A673 (cell line): ENCODE measurements around the gene CBLN1. TPM values are rescaled to one million over a fixed set of nuclear protein-coding genes. Genes with fewer than 3 reads are reported as not detected.

Experiments used
- BruUV-seq: library from RNA; stranded (reverse); fragments of 400-500 nt; replicated peaks from 2 replicates; lab custom pipeline; 2021; lab: Mats Ljungman, UMichigan
- CTCF ChIA-PET: fragments of 300-600 bp; sonication (Branson Sonifier 250); formaldehyde crosslinking; loops from one replicate; lab custom pipeline; 2022; ENCODE audit warnings: antibody characterized with exemption; lab: Charles Lee
- POLR2A ChIA-PET: fragments of 300-600 bp; sonication (Branson Sonifier 250); formaldehyde crosslinking; loops from one replicate; lab custom pipeline; 2022; ENCODE audit warnings: antibody characterized with exemption; ENCODE audit not compliant: low non-redundant PET; lab: Charles Lee
- DNase-seq: peaks from one replicate; pipeline ENCODE4 v3.0.0-alpha.2; 2015; ENCODE audit warnings: low spot score
- H3K27ac ChIP-seq: fragments of 200-600 bp; sonication (generic); 2 replicates; pipeline ENCODE4 v1.5.1; 2016; ENCODE audit warnings: mixed run types, low read depth, mild to moderate bottlenecking, mixed read lengths, antibody characterized with exemption, low read length; ENCODE audit not compliant: poor library complexity, severe bottlenecking
- H3K27me3 ChIP-seq: fragments of 200-600 bp; sonication (generic); replicated peaks from 2 replicates; pipeline ENCODE4 v1.6.1; 2017; ENCODE audit warnings: mixed run types, low read depth, mild to moderate bottlenecking, mixed read lengths, antibody characterized with exemption, low read length; ENCODE audit not compliant: insufficient read depth, poor library complexity
- H3K36me3 ChIP-seq: fragments of 200-600 bp; sonication (generic); 2 replicates; pipeline ENCODE4 v1.6.1; 2016; ENCODE audit warnings: mixed run types, mild to moderate bottlenecking, mixed read lengths, antibody characterized with exemption, low read length; ENCODE audit not compliant: insufficient read depth, poor library complexity, severe bottlenecking
- H3K4me1 ChIP-seq: fragments of 200-600 bp; sonication (generic); 2 replicates; pipeline ENCODE4 v1.6.1; 2017; ENCODE audit warnings: mixed run types, mild to moderate bottlenecking, mixed read lengths, antibody characterized with exemption, low read length; ENCODE audit not compliant: insufficient read depth, poor library complexity, severe bottlenecking
- H3K4me3 ChIP-seq: fragments of 200-600 bp; sonication (generic); 2 replicates; pipeline ENCODE4 v1.5.1; 2016; ENCODE audit warnings: low read depth, mixed run types, mild to moderate bottlenecking, mixed read lengths, low read length; ENCODE audit not compliant: poor library complexity, severe bottlenecking
- H3K9me3 ChIP-seq: fragments of 200-600 bp; sonication (generic); 2 replicates; pipeline ENCODE4 v1.6.1; 2016; ENCODE audit warnings: mixed run types, low read depth, mild to moderate bottlenecking, mixed read lengths, antibody characterized with exemption, low read length; ENCODE audit not compliant: poor library complexity, severe bottlenecking
- CTCF ChIP-seq: fragments of 300-800, 200-600 bp; sonication (generic); conservative IDR thresholded peaks from 2 replicates; pipeline ENCODE4 v1.5.1; 2017; ENCODE audit warnings: low read depth, mild to moderate bottlenecking, antibody characterized with exemption, low read length, moderate library complexity, mixed read lengths
- EZH2 ChIP-seq: fragments of 200-600 bp; sonication (generic); IDR thresholded peaks from 2 replicates; pipeline ENCODE4 v1.6.1; 2017; ENCODE audit warnings: borderline replicate concordance, low read depth, mild to moderate bottlenecking, mixed read lengths, antibody characterized with exemption, low read length; ENCODE audit not compliant: poor library complexity, severe bottlenecking
- intact Hi-C: fragments of 100-400 bp; cut with micrococcal nuclease; formaldehyde crosslinking; loops from one replicate; pipeline ENCODE4 v1.10.0; 2022; ENCODE audit not compliant: unreplicated experiment
- total RNA-seq: library from RNA; stranded (reverse); gene quantifications from 2 replicates; pipeline ENCODE4 v1.2.3, GENCODE V29; 2021

Gene CBLN1
- total RNA-seq, 1 experiment from 2014 or later, result not detected

- no peak overlapping the region for H3K4me3 ChIP-seq
- BruUV-seq, result no TSS peak
- POLR2A ChIA-PET, result no interaction called here
- DNase-seq, result no peak
- no peaks in the 10 kb centered on the region for H3K4me1 ChIP-seq
- no peak overlapping the region for H3K27ac ChIP-seq
- no peaks in the 10 kb centered on the region for H3K36me3 ChIP-seq
- CTCF ChIA-PET, result no interaction called here
- intact Hi-C loops, result no loop called here
- no peak for TF ChIP-seq CTCF
- TF ChIP-seq EZH2, result peak; percentile 70
- peaks cover 86% of the 10 kb centered on the region for H3K27me3 ChIP-seq
- H3K9me3 ChIP-seq, result no peaks in the 10 kb centered on the region
Measured at GRCh38 chr16:49275050-49275730, 6.4 kb downstream of the CBLN1 start.

DNA sequence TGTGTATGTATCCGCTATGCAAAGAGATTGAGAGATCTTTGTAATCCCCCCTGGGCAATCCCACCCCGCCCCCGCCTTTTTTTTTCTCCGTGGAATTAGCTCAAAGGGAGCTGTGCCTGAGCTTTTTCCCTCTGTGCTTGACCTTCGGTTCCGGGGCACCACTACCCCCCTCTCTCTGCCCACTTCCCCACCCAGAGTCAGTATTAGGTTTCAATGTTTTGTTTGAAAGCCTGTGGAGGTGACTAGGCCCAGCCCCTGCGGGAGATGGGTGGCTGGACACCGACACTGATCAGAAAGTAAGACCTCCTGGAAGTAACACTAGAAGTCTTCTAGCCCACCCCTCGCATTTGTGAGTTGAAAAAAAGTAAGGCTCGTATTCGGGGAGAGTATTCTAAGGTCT lies 7.0 kb downstream of the CBLN1 start:
- intact Hi-C loops, result no loop called here
- no TSS peak for BruUV-seq
- peaks cover 80% of the 10 kb centered on the region for H3K27me3 ChIP-seq
- no peak for DNase-seq
- no peak overlapping the region for H3K4me3 ChIP-seq
- CTCF ChIA-PET, result no interaction called here
- no peak for TF ChIP-seq CTCF
- no peak for TF ChIP-seq EZH2
- no peaks in the 10 kb centered on the region for H3K9me3 ChIP-seq
- H3K27ac ChIP-seq, result no peak overlapping the region
- no peaks in the 10 kb centered on the region for H3K4me1 ChIP-seq
- POLR2A ChIA-PET, result no interaction called here
- no peaks in the 10 kb centered on the region for H3K36me3 ChIP-seq

DNA sequence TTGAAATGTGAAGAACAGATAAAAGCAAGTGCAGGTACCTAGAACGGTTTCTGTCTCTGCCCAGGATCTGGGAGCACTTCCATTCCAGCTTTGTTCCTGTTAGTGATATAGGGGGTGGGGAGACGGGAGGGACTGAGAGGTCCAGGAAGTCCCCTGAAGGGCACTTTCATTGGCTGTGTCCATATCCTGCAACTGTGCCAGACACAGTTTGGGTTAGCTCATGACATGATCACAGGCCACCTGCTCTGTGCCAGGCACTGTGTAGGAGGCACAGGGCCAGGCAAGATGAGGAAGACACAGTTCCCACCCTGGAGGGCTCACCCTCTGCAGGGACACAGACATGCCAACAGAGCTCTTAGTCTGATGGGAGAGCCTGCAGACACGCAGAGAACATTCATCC lies 7.9 kb downstream of the CBLN1 start:
- Histone ChIP-seq H3K27ac (no peak overlapping the region), H3K4me3 (no peak overlapping the region), H3K9me3 (no peaks in the 10 kb centered on the region), H3K36me3 (no peaks in the 10 kb centered on the region), H3K27me3 (peaks cover 72% of the 10 kb centered on the region), H3K4me1 (no peaks in the 10 kb centered on the region)
- TF ChIP-seq CTCF (no peak), EZH2 (no peak)
- no peak for DNase-seq
- intact Hi-C loops, result no loop called here
- BruUV-seq, result no TSS peak
- ChIA-PET CTCF (no interaction called here), POLR2A (no interaction called here)
